ENCODE data around the gene RTN1. TPM values are rescaled to one million over a fixed set of nuclear protein-coding genes. Genes with fewer than 3 reads are reported as not detected.

The RTN1 gene
- total and polyA plus RNA-seq, 2 donors (not counting 1 experiment from before 2014, with no cell fraction given), result 0.34 TPM; not detected in 1

GRCh38 chr14:59678352-59678751, 192.2 kb downstream of the RTN1 start:
- Mint-ChIP-seq H3K27me3 (peaks cover 10% of the 10 kb centered on the region), H3K9me3 (ENCODE audit: insufficient read depth) (no peaks in the 10 kb centered on the region), H3K4me3 (no peak overlapping the region), H3K4me1 (no peaks in the 10 kb centered on the region), H3K27ac (no peak overlapping the region)
- Histone ChIP-seq H3K9me3 (ENCODE audit: control extremely low read depth in 1 of 3, control insufficient read depth in 2 of 3, insufficient read depth in 1 of 3, low read length in 2 of 3) (peaks cover 0 to 3% (median 1%) of the 10 kb centered on the region in 3 donors), H3K4me1 (ENCODE audit: control insufficient read depth in 2 of 2, insufficient read depth in 2 of 2, low read length in 2 of 2) (no peaks in the 10 kb centered on the region), H3K79me2 (ENCODE audit: control insufficient read depth, insufficient read depth, low read length) (no peaks in the 10 kb centered on the region), H2AFZ (ENCODE audit: insufficient read depth, low read depth, low read length, poor library complexity, severe bottlenecking) (no peak overlapping the region), H3K27ac (ENCODE audit: low read length in 2 of 2) (no peak overlapping the region), H4K20me1 (ENCODE audit: control insufficient read depth, insufficient read depth, low read length, poor library complexity, severe bottlenecking) (no peaks in the 10 kb centered on the region), H3K27me3 (replicated peaks in 1 of 4; ENCODE audit: control extremely low read depth in 1 of 4, control insufficient read depth in 3 of 4, insufficient read depth in 4 of 4, low read length in 3 of 4) (no peaks in the 10 kb centered on the region), H3K36me3 (replicated peaks in 1 of 2; ENCODE audit: control extremely low read depth in 1 of 2, control insufficient read depth in 1 of 2, extremely low read depth in 1 of 2, insufficient read depth in 2 of 2, low read length in 1 of 2) (no peaks in the 10 kb centered on the region), H3K4me2 (replicated peaks; ENCODE audit: low read depth, low read length, poor library complexity, severe bottlenecking) (no peak overlapping the region), H3K4me3 (ENCODE audit: control extremely low read depth in 1 of 5, extremely low read depth in 1 of 5, insufficient read depth in 1 of 5, low read depth in 2 of 5, low read length in 4 of 5) (no peak overlapping the region), H3K9ac (ENCODE audit: low read length) (no peak overlapping the region)
- CTCF ChIA-PET, result no interaction called here
- TF ChIP-seq CTCF (IDR thresholded peaks at IDR 0.05), result no peak
- no peak for TF ChIP-seq EZH2 (IDR thresholded peaks at IDR 0.05; ENCODE audit: borderline replicate concordance, insufficient read depth, low read depth, low read length, poor library complexity, severe bottlenecking)
- no peak for DNase-seq
- no peak for ATAC-seq (ENCODE audit: low read depth)
- 85% methylated on average over 2 of the region's 2 CpGs for WGBS (ENCODE audit: insufficient coverage)
- intact Hi-C loops (cut with micrococcal nuclease), result no loop called here
- POLR2A ChIA-PET, result no interaction called here

- TF ChIP-seq EZH2 (IDR thresholded peaks at IDR 0.05; ENCODE audit: borderline replicate concordance, insufficient read depth, low read depth, low read length, poor library complexity, severe bottlenecking) (no peak), CTCF (IDR thresholded peaks at IDR 0.05) (no peak)
- no peak for ATAC-seq (ENCODE audit: low read depth)
- WGBS (ENCODE audit: insufficient coverage), result 88% methylated on average over 2 of the region's 3 CpGs
- CTCF ChIA-PET, result no interaction called here
- Histone ChIP-seq H3K4me2 (replicated peaks; ENCODE audit: low read depth, low read length, poor library complexity, severe bottlenecking) (no peak overlapping the region), H3K36me3 (replicated peaks in 1 of 2; ENCODE audit: control extremely low read depth in 1 of 2, control insufficient read depth in 1 of 2, extremely low read depth in 1 of 2, insufficient read depth in 2 of 2, low read length in 1 of 2) (no peaks in the 10 kb centered on the region), H3K27ac (ENCODE audit: low read length in 2 of 2) (no peak overlapping the region), H3K9ac (ENCODE audit: low read length) (no peak overlapping the region), H2AFZ (ENCODE audit: insufficient read depth, low read depth, low read length, poor library complexity, severe bottlenecking) (no peak overlapping the region), H3K27me3 (replicated peaks in 1 of 4; ENCODE audit: control extremely low read depth in 1 of 4, control insufficient read depth in 3 of 4, insufficient read depth in 4 of 4, low read length in 3 of 4) (no peaks in the 10 kb centered on the region), H4K20me1 (ENCODE audit: control insufficient read depth, insufficient read depth, low read length, poor library complexity, severe bottlenecking) (no peaks in the 10 kb centered on the region), H3K4me3 (ENCODE audit: control extremely low read depth in 1 of 5, extremely low read depth in 1 of 5, insufficient read depth in 1 of 5, low read depth in 2 of 5, low read length in 4 of 5) (no peak overlapping the region), H3K4me1 (ENCODE audit: control insufficient read depth in 2 of 2, insufficient read depth in 2 of 2, low read length in 2 of 2) (no peaks in the 10 kb centered on the region), H3K9me3 (ENCODE audit: control extremely low read depth in 1 of 3, control insufficient read depth in 2 of 3, insufficient read depth in 1 of 3, low read length in 2 of 3) (peaks cover 0 to 8% (median 5%) of the 10 kb centered on the region in 3 donors), H3K79me2 (ENCODE audit: control insufficient read depth, insufficient read depth, low read length) (no peaks in the 10 kb centered on the region)
- no peak overlapping the region for H3K4me3 Mint-ChIP-seq
- no peak overlapping the region for H3K27ac Mint-ChIP-seq
- no peak for DNase-seq
- peaks cover 2% of the 10 kb centered on the region for H3K9me3 Mint-ChIP-seq (ENCODE audit: insufficient read depth)
- POLR2A ChIA-PET, result no interaction called here
- H3K4me1 Mint-ChIP-seq, result no peaks in the 10 kb centered on the region
- peaks cover 9% of the 10 kb centered on the region for H3K27me3 Mint-ChIP-seq
- intact Hi-C loops (cut with micrococcal nuclease), result no loop called here
Observed at GRCh38 chr14:59677771-59678231, 192.8 kb downstream of the RTN1 start.
